AG09309 (cell line): ENCODE results near the gene BAIAP2L1.
A peak's percentile ranks its signal among the peaks of the same experiment; 100 is the strongest.

ENCODE experiments used
- DNase-seq: peaks from one replicate; pipeline ENCODE4 v3.0.0-alpha.2; 2010; ENCODE audit warnings: low read depth
- H3K4me3 ChIP-seq: 2 replicates; pipeline ENCODE4 v1.5.1; 2011; ENCODE audit warnings: mild to moderate bottlenecking, low read depth, low read length, moderate library complexity; ENCODE audit not compliant: control insufficient read depth
- CTCF ChIP-seq: IDR thresholded peaks from 2 replicates; pipeline ENCODE4 v1.5.1; 2011; ENCODE audit warnings: mild to moderate bottlenecking, low read depth, low read length, inconsistent platforms; ENCODE audit not compliant: insufficient read depth, control insufficient read depth; ENCODE audit errors: missing control alignments

Gene BAIAP2L1

GRCh38 chr7:98284335-98285036 is 116.4 kb downstream of the BAIAP2L1 start:
- TF ChIP-seq CTCF: peak; percentile 24
- peak overlapping the region; percentile 97 for H3K4me3 ChIP-seq
- peak; percentile 50 for DNase-seq

GRCh38 chr7:98283887-98284222 is 117.0 kb downstream of the BAIAP2L1 start:
- no peak for TF ChIP-seq CTCF
- DNase-seq: no peak
- H3K4me3 ChIP-seq: peak overlapping the region; percentile 97

GRCh38 chr7:98283127-98283886 is 117.6 kb downstream of the BAIAP2L1 start:
- DNase-seq: peak; percentile 32
- H3K4me3 ChIP-seq: peak overlapping the region; percentile 97
- TF ChIP-seq CTCF: no peak

GRCh38 chr7:98282703-98283102 is 118.2 kb downstream of the BAIAP2L1 start:
- DNase-seq: no peak
- TF ChIP-seq CTCF: no peak
- peak overlapping the region; percentile 97 for H3K4me3 ChIP-seq

- peak overlapping the region; percentile 97 for H3K4me3 ChIP-seq
- no peak for DNase-seq
- no peak for TF ChIP-seq CTCF
These were observed 118.9 kb downstream of the BAIAP2L1 start for GRCh38 chr7:98281757-98282606.
